Body of pancreas (tissue), 4 donors: ENCODE measurements around the gene CLDN11. TPM values are rescaled to one million over a fixed set of nuclear protein-coding genes. Genes with fewer than 3 reads are reported as not detected.

ENCODE experiments used
- ATAC-seq: fragments of 150-250 bp; one replicate; pipeline ENCODE4 v1.9.1; 2016
- DNase-seq, 4 donors: peaks; one replicate each; pipeline ENCODE4 v3.0.0-alpha.2; 2019
- H3K27ac ChIP-seq, 4 donors: fragments of 200-600 bp; sonication (generic); 1 replicate in 3 of 4; 2 replicates in 1 of 4; pipeline versions ENCODE4 v1.5.1 to v1.6.1; 2016 to 2019; ENCODE audit warnings: mild to moderate bottlenecking in 1 of 4, mixed read lengths in 1 of 4, moderate library complexity in 1 of 4
- H3K27me3 ChIP-seq, 2 donors: fragments of 200-600 bp; sonication (generic); one replicate each; pipeline ENCODE4 v1.6.0; 2016; ENCODE audit warnings: mild to moderate bottlenecking in 1 of 2
- H3K36me3 ChIP-seq, 2 donors: fragments of 200-600 bp; sonication (generic); replicated peaks in 1 of 2; 2 replicates each; pipeline ENCODE4 v1.5.1; 2016; ENCODE audit warnings: low read depth in 2 of 2; ENCODE audit not compliant: insufficient read depth in 1 of 2
- H3K4me1 ChIP-seq: fragments of 200-600 bp; sonication (generic); one replicate; pipeline ENCODE4 v1.6.0; 2016
- H3K4me3 ChIP-seq, 2 donors: fragments of 200-600 bp; sonication (generic); 1 replicate in 1 of 2; 2 replicates in 1 of 2; pipeline ENCODE4 v1.5.1; 2016 to 2019
- H3K9me3 ChIP-seq, 3 donors: fragments of 200-600 bp; sonication (generic); 1 replicate in 2 of 3; 2 replicates in 1 of 3; pipeline ENCODE4 v1.5.1; 2016
- POLR2A ChIP-seq, 3 donors: fragments of 450-650 bp; IDR thresholded peaks; one replicate each; pipeline ENCODE4 v1.6.1; 2016; ENCODE audit warnings: antibody characterized with exemption in 3 of 3, mild to moderate bottlenecking in 2 of 3
- WGBS, 2 donors: methylation state at CpG; one replicate each; pipeline ENCODE4 v1.1.5; 2017; 5-methylcytosine and 5-hydroxymethylcytosine counted together
- intact Hi-C: fragments of 100-400 bp; cut with DNase I; formaldehyde crosslinking; loops from one replicate; pipeline ENCODE4 v1.15.1; 2023
- total RNA-seq, 2 donors: library from RNA; depleted of rRNA; stranded (reverse); fragments of >200 nt; gene quantifications; one replicate each; pipeline ENCODE4 v1.1.0, GENCODE V29; 2016
- TF ChIP-seq, protein P1 (sequence below), 7 experiments: fragments of 450-650 bp in 4 of 7; fragments of 200-600 bp in 3 of 7; sonication (generic) in 3 of 7; IDR thresholded peaks; one replicate each; pipeline ENCODE4 v1.5.1; 2016 to 2019; ENCODE audit warnings: antibody characterized with exemption in 7 of 7

Gene CLDN11
- total RNA-seq, 2 donors from 2014 or later, result 3.9 to 5.6 TPM

DNA sequence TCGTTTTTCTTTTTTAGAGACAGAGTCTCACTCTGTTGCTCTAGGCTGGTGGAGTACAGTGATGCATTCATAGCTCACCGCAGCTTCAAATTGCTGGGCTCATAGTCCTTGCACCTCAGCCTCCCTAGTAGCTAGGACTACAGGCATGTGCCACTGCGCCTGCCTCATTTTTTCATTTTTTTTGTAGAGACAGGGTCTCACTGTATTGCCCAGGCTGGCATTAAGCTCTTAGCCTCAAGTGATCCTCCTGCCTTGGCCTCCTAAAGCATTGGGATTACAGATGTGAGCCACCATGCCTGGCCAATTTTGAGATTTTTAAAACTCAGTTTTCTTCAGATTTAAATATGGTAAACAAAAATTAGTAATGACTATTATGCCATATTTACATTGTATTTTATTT, 32.2 kb upstream of the CLDN11 start:
- H3K4me1 ChIP-seq, result no peaks in the 10 kb centered on the region
- H3K4me3 ChIP-seq, result no peak overlapping the region
- WGBS, 2 donors, result 85 to 91% methylated on average over 3 of the region's 3 CpGs
- DNase-seq (no peak), ATAC-seq (no peak)
- intact Hi-C loops, result no loop called here
- no peak overlapping the region for H3K27ac ChIP-seq
- peaks cover 0 to 12% of the 10 kb centered on the region in 2 donors for H3K36me3 ChIP-seq
- no peak for TF ChIP-seq POLR2A (IDR thresholded peaks at IDR 0.05)
- TF ChIP-seq, protein P1, sequence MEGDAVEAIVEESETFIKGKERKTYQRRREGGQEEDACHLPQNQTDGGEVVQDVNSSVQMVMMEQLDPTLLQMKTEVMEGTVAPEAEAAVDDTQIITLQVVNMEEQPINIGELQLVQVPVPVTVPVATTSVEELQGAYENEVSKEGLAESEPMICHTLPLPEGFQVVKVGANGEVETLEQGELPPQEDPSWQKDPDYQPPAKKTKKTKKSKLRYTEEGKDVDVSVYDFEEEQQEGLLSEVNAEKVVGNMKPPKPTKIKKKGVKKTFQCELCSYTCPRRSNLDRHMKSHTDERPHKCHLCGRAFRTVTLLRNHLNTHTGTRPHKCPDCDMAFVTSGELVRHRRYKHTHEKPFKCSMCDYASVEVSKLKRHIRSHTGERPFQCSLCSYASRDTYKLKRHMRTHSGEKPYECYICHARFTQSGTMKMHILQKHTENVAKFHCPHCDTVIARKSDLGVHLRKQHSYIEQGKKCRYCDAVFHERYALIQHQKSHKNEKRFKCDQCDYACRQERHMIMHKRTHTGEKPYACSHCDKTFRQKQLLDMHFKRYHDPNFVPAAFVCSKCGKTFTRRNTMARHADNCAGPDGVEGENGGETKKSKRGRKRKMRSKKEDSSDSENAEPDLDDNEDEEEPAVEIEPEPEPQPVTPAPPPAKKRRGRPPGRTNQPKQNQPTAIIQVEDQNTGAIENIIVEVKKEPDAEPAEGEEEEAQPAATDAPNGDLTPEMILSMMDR (IDR thresholded peaks at IDR 0.05), result no peak
- H3K9me3 ChIP-seq, result no peaks in the 10 kb centered on the region
- H3K27me3 ChIP-seq, result no peaks in the 10 kb centered on the region

DNA sequence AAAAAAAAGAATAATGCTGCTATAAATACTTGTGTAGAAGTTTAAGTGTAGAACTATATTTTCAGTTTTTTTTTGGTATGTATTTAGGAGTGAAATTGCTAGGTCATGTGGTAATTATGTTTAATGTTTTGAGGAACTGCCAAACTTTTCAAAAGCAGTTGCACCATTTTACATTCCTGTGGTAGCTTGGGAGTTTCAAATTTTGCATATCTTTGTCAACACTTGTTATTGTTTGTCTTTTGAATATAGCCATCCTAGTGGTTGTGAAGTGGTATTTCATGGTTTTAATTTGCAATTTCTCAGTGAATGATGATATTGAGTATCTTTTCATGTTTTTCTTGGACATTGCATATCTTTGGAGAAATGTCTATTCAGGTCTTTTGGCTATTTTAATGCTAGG, 30.7 kb upstream of the CLDN11 start:
- TF ChIP-seq POLR2A (IDR thresholded peaks at IDR 0.05), result no peak
- TF ChIP-seq, protein P1 (IDR thresholded peaks at IDR 0.05), result no peak
- Histone ChIP-seq H3K4me3 (no peak overlapping the region), H3K9me3 (no peaks in the 10 kb centered on the region), H3K4me1 (no peaks in the 10 kb centered on the region), H3K36me3 (peaks cover 0 to 12% of the 10 kb centered on the region in 2 donors), H3K27ac (no peak overlapping the region), H3K27me3 (no peaks in the 10 kb centered on the region)
- DNase-seq (no peak), ATAC-seq (no peak)
- intact Hi-C loops, result no loop called here

DNA sequence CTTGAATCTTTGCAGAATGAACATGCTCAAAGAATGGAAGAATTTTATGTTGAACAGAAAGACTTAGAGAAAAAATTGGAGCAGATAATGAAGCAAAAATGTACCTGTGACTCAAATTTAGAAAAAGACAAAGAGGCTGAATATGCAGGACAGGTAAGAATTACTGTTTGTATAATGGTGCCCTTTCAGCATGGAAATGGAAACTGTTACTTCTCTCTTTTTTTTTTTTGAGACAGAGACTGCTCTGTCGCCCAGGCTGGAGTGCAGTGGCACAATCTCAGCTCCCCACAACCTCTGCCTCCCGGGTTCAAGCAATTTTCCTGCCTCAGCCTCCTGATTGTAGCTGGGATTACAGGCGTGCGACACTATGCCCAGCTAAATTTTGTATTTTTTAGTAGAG, 27.6 kb upstream of the CLDN11 start:
- H3K36me3 ChIP-seq, result peaks cover 0 to 12% of the 10 kb centered on the region in 2 donors
- intact Hi-C loops, result no loop called here
- no peak for DNase-seq
- H3K27ac ChIP-seq, result no peak overlapping the region
- H3K9me3 ChIP-seq, result no peaks in the 10 kb centered on the region
- TF ChIP-seq, protein P1 (IDR thresholded peaks at IDR 0.05), result no peak
- TF ChIP-seq POLR2A (IDR thresholded peaks at IDR 0.05), result no peak
- 85 to 93% methylated on average over 4 of the region's 4 CpGs for WGBS, 2 donors
- H3K4me1 ChIP-seq, result no peaks in the 10 kb centered on the region
- H3K4me3 ChIP-seq, result no peak overlapping the region
- no peak for ATAC-seq
- H3K27me3 ChIP-seq, result no peaks in the 10 kb centered on the region

DNA sequence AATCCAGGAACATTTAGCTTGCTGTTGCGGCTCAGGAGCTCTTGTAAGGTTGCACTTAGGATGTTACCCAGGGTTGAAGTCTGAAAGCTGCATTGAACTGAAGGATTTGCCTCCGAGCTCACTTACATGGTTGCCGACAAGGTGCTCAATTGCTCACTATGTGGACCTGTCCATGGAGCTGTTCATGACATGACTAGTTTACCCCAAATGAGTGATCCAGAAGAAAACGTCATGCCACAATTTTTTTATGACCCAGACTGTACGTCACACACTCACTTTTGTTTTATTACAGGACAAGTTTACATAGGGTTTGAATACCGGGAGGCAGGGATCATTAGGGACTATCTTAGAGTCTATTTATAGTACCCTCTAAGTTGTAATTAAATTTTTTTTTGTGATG, 21.0 kb upstream of the CLDN11 start:
- WGBS, 2 donors, result 92 to 94% methylated on average over 6 of the region's 6 CpGs
- H3K4me3 ChIP-seq, result no peak overlapping the region
- H3K27ac ChIP-seq, result no peak overlapping the region
- H3K9me3 ChIP-seq, result no peaks in the 10 kb centered on the region
- ATAC-seq, result no peak
- H3K27me3 ChIP-seq, result no peaks in the 10 kb centered on the region
- no peak for TF ChIP-seq POLR2A (IDR thresholded peaks at IDR 0.05)
- TF ChIP-seq, protein P1 (IDR thresholded peaks at IDR 0.05), result no peak
- no peaks in the 10 kb centered on the region for H3K4me1 ChIP-seq
- no peak for DNase-seq
- no peaks in the 10 kb centered on the region for H3K36me3 ChIP-seq
- intact Hi-C loops, result no loop called here

DNA sequence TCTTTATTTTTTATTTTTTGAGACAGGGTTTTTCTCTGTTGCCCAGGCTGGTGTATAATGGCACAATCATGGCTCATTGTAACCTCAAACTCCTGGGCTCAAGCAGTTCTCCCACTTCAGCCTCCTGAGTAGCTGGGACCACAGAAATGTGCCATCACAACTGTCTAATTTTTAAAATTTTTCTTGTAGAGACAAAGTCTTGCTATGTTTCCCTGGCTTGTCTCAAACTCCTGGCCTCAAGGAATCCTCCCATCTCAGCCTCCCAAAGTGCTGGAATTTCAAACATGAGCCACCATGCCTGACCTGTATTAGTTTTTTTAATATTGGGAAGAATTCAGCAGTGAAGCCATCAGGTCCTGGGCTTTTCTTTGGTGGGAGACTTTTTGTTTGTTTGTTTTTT, 13.6 kb upstream of the CLDN11 start:
- H3K4me1 ChIP-seq, result no peaks in the 10 kb centered on the region
- no peak for DNase-seq
- TF ChIP-seq, protein P1 (IDR thresholded peaks at IDR 0.05), result no peak
- TF ChIP-seq POLR2A (IDR thresholded peaks at IDR 0.05), result no peak
- no peak overlapping the region for H3K27ac ChIP-seq
- H3K27me3 ChIP-seq, result no peaks in the 10 kb centered on the region
- ATAC-seq, result no peak
- no peaks in the 10 kb centered on the region for H3K36me3 ChIP-seq
- intact Hi-C loops, result loop anchor here (10.0 kb wide), 1 partner anchor 90 kb away; no protein-coding TSS in a partner anchor
- H3K9me3 ChIP-seq, result no peaks in the 10 kb centered on the region
- no peak overlapping the region for H3K4me3 ChIP-seq
